SIG-M5 treated with dmso at 0.1 percent for 504 hours (cell line): ENCODE data around the gene NR1I3.
"Not testable (repeated sequence)": the region's sequence is repeated elsewhere in the genome, so short reads cannot be mapped to it uniquely, and the experiment has no call there.

ENCODE experiments used
- DNase-seq: peaks from one replicate; lab custom pipeline; 2025; ENCODE audit not compliant: unreplicated experiment; lab: John Stamatoyannopoulos, UW

NR1I3 gene, protein sequence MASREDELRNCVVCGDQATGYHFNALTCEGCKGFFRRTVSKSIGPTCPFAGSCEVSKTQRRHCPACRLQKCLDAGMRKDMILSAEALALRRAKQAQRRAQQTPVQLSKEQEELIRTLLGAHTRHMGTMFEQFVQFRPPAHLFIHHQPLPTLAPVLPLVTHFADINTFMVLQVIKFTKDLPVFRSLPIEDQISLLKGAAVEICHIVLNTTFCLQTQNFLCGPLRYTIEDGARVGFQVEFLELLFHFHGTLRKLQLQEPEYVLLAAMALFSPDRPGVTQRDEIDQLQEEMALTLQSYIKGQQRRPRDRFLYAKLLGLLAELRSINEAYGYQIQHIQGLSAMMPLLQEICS

DNA sequence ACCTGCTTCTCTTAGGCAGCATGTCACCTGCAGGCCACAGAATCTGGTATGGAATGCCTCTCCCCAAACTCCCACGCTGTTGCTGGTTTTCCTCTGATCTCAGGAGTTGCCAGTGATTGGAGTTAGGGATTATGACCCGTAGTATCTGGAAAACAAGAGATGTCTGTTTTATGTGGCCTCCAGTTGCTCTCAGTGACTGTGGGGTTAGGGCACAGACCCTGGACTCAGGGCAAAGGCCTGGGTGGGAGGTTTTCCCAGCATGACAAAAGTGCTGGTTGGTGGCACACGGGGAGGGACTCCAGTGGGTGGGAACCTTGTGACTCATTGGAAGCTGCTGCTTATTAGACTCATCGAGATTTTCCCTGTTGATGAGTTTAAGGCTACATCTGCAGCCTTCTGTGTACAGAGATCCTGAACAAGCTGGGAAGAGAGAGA is at the start of gene NR1I3:
Gene NR1I3 (minus strand): TSS at position 165 of the 435 bp plus-strand sequence. CDS start 1,638 bp downstream, outside the sequence.
- DNase-seq = no peak

DNA sequence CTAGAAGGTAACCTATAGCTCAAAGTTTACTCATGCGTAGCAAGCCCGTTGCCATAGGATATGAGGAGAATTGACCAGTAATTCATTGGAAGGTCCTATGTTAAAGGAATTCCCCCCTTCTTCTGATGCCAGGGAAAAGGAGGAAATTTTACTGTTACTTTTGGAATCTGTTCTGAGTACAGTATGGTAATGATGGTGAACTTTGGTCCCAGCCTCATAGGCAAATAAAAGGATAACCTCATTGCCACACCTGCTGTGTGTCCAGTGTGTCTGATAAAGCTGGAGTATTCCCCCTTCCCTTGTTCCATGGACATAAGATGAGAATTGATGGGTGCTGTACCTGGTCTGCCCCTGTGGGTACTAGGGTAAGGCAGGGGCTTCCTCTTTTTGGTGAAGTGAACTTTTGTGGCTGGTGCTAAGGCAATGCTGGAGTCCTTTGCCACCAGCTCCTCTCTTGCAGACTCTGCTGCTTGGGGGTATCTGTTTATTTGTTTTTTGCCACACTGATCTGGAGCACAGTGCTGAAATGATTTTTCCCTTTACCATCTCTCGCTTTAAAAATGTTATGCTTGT is 49.6 kb upstream of the NR1I3 start:
- DNase-seq = no peak

DNA sequence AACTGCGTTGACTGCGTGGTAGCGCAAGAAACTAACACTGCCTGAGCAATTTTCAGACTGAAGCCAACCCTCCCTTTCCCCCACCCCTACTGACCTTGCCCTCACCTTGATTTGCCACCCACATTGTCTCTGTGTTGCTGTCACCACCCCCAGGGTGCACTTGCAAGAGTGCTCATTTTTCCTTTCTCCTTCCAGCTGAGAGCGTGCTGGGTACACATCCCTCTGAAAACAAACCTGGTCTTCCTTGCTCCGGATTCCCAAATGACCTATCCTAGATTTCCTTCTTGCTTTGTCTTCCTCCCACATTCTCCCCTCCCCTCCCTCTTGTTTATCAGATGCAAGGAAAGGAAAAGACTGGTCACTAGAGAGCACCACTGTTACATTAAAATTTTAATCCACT is 47.5 kb upstream of the NR1I3 start:
- DNase-seq = no peak

DNA sequence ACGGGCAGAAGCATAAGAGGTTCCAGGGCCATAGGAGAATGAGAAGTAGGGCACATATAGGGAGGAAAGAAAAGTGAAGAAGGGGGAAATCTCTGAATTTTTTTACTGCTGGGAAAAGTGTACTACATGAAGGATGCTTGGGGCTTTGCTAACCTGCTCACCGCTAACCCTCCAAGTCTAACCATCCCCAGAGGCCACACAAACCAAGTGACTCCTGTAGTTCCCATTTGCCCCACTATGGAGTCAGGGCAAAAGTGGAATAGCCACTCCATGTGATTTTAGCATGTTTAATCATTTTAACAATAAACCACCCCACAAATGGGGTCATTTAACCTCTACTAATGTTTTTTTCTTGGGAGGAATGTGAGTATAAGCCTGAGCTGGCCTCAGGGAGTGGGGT is 47.1 kb upstream of the NR1I3 start:
- DNase-seq = no peak

DNA sequence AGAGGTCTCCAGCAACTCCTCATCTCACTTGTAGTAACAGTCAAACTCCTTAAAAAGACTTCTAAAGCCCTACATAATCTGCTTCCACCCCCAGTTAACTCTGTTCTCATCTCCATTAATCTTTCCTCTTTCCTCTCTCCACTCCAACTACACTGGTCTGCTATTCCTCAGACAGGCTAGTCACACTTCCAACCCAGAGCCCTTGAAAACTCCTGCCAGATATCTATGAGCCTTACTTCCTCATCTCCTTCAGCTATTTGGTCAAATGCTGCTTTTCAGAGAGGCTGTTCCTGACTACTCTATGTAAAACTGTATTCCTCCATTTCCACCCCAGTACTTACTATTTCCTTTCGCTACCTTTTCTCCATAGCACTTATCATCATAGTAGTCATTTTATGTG is 45.0 kb upstream of the NR1I3 start:
- DNase-seq = no peak

DNA sequence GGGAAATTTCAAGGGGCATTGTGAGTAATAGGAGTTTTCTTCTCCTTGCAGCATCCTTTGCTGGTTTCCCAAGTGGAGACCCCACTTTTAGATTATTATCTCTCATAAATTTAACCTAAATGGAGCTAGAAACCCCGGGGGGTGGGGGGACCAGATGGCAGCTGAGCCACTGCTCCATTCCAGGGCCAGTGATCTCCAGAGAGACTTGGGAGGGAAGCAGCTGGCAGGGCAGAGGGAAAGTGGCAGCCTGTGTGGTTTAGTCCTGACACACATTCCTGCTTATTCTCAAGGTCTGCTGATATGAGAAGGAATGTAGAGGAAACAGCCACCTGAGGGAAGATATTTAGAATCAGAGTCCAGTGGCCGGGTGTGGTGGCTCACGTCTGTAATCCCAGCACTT is 36.9 kb upstream of the NR1I3 start:
- no peak for DNase-seq

DNA sequence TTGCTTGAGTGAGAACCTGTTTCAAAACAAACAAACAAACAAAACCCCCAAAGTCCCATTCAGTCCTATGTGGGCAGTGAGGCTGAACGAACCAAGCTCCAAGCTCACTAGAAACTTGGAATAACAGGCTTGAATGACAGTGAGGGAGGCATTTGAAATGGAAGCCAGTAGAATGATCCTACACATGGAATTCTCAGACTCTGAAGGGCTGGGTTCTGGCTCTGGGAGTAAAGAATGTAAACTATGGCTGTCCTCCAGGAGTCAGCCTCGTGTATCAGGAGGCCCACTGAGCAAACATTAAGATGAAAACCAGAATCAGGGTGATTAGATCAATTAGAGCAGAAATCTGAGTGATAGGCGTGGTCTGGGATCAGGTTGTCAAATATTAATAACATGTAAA is 35.4 kb upstream of the NR1I3 start:
- DNase-seq = no peak

DNA sequence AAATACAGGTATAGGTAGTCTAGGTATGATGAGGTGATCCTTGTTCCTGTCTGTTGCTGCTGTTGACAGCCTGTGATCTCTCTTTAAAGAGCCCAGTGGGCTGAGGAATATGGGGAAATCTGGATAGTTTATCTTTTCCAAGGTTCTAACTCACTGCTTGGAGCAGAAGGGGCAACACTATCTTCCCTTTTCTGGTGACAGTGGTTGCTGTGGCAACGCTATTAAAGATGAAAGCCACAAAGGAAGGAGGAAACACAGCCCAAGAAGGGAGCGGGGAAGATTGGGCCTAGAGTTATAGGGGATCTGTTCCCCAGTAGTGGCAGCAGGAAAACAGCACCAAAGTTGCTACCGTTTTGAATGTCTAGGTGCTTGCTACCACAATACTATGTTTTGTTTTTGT is 29.3 kb upstream of the NR1I3 start:
- DNase-seq = peak; percentile 79

DNA sequence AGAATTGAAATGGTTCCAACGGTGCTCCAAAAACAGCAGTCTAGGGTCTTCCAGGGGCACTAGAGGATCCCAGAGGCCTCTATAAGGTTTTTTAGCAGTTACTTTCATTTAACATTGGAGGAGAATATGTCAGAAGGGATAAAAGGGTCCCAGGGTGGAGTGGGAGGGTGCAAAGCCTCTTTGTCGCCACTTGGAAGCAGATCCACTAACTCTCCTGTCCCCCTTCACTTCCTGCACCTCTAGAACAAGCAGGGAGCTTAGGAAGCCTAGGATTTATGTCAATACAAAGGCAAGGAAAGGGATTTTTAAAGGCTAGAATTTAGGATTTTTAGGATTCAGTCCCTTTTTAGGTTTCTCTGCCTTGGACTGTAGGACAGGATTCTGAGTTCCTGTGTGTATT is 28.8 kb upstream of the NR1I3 start:
- DNase-seq = no peak

DNA sequence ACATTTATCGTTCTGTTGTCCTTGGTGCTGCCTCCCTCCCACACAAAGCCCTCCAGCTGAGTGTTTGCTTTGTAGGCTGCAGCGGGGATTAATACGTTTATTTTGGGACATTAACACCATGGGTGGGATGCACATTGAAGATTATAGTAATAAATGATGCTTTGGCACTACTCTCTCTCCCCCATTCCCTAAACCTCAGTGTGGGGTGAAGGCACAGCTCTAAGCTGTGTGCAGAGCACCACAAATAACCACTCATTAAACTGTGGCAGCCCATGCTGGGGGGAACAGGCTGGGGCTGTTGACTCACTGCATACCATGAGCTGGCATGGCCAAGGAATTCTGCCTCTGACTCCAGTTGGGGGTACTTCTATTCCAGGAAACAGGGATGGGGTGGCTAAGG is 28.2 kb upstream of the NR1I3 start:
- DNase-seq = no peak

DNA sequence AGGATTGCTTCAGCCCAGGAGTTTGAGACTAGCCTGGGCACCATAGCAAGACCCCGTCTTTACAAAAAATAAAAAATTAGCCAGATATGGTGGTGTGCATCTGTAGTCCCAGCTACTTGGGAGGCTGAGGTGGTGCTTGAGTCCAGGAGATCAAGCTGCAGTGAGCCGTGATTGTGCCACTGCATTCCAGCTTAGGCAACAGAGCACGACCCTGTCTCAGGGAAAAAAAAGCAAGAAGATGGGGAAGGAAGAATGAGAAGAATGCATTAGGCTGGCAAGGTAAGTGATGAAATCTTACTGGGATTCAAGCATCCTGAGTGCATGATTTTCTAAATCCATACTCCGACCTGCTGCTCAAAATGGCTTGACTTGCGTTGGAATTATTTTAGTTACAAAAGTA is 27.3 kb upstream of the NR1I3 start:
- no peak for DNase-seq

DNA sequence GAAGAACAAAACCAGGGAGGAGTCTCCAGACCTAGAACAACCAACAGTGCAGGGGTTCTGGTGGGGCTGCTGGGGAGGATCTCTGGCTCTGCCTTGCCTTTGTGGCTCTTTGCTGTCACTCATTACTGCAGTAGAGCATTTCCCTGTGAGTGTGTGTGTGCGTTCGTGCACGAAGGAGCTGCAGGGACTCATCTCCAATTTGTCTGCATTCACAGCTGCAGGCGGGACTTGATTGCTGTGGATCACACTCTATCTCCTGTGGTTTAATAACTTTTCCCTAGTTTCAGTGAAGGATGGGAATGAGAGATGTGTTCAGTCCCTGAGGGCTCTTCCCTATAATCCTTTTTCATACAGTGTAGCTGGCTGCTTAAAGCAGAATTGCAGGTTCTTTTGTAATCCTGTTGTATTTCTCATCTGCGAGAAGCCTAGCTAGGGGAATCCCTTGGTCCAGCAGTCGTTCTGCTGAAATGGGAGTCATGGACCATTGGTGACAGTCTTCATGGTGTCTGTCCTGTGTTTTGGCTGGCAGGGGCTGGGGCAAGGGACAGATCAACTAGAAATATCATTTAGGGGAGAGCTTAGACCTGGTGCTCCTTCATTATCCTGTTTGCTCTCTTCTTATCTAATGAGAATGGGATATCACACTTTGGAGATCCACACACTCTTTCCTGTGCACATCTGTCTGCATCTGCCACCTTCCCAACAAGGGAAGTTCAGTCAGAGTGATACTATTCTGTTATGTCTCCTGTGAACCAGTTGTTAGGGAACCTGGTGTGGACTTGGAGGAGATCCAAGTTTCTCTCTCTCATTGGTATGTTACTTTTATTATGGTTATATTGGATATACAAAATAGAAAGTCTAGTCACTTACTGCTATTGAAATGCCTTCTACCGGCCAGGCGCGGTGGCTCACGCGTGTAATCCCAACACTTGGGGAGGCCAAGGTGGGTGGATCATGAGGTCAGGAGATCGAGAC is 23.5 kb upstream of the NR1I3 start:
- no peak for DNase-seq

DNA sequence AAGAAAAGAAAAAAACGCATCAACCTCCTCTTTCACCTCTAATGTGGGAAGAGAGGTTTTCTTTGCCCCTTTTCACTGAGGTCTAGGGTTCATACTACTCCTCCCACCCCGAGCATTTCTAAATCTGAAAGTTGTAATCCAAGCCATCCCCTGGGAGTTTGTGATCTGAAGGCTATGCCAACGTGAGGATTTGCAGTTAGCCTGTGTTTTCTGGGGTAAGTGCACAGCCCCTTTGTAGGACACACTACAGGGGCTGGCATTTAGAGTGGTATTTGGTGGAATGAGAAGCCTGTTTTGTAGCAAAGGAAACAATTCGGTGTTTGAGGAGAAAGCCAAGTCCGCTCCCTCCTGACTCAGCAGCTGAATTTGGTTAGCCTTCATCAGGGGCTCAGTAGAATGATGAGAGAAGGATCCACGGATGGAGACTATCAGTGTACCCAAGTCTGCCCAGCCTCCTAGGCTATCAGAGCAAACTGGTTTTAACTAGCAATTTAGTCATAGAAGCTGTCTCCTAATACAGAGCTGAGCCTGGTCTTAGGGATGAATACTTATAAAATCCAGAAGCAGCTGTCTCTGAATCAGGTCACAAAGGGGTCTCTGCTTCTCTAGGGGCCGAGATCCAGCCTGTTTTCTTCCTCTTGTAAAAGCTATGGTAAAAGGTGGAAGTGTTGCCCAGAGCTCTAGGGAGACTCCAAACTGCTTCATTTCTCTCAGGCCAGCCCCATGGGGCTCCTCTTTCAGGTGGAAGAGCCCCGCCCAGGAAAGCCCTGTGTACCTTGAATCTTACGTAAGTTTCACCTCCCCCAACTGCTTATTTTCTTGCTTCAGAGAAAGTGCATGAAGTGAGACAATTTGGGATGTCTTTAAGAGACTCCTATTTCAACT is 22.6 kb upstream of the NR1I3 start:
- no peak for DNase-seq

DNA sequence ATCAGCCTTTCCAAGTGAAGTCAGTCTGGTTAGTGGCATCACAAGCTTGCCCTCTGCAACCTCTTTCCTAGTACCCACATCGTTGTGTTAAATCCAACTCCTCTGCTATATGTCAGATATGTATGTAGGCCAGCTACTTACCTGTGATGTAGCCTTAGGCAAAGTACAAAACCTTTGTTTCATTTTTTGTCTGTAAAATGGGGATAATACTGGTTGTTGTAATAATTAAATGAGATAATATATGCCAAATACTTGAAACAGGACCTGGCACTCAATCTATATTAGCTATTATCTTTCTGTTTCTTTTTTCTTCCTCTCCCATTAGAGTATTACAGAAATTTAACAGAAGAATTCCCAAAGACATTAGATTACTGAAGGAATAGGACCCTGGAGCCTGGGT is 21.8 kb upstream of the NR1I3 start:
- DNase-seq = no peak

DNA sequence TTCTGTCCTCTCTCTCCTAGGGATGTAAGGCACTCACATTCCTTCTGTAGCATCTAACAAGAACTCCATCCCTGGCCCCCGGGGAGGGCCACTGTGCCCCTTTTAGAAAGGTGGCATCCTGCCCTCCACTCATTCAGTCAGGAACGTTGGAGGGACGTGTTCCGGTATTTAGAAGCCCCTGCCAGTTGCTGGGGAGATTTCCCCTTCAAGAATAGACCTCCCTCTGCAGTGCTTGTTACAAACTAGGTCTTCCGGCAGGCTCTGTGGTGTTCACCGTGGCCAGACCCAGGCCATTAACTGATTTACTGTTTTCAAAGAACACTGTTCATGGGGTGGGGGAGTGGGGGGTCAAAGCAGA is 21.3 kb upstream of the NR1I3 start:
- no peak for DNase-seq

DNA sequence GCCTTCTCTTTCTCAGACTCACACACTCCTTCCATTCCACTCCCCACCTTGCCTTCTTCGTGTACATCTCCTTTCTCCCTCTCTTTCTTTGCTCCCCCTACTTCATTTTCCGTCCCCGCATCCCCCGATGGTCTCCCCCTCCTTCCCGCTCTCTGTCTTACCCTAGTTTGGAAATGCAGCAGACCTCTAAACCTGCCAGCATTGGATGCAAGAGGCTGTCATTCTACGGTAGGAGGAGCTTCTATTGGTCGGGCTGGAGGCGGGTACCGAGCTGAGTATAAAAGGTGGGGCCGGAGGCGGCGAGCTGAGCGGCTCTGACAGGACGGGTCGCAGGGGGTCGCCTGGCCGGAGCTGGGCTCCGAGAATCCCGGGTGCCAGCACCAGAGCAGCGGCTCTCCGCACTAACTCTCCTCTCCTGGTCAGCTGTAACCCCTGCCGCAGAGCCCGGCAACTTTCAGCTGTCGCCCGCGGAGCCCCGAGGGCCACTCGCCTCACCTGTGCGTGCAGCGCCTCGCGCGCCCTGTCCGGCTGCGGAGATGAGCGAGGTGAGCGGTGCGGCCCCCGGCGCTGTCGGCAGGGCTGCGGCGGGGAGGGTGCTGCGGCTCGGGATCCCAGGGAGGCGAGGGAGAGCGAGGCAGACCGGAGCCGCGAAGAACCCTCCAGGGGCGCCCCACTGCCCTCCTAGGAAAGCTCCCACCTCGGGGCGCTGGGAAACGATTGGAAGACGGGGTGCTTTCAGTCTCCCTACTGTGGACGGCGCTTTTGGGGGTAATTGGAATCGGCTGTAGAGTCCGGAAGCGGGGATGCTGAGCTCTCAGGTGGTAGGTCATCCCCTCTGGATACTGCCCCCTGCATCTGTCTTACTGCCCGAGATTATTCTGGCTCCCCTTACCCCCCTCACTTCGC is 20.7 kb upstream of the NR1I3 start, which contains the start of gene PCP4L1:
Gene PCP4L1 (plus strand): TSS at position 307 of the 906 bp plus-strand sequence. CDS start 230 bp downstream, at position 537.
- peak; percentile 33 for DNase-seq

DNA sequence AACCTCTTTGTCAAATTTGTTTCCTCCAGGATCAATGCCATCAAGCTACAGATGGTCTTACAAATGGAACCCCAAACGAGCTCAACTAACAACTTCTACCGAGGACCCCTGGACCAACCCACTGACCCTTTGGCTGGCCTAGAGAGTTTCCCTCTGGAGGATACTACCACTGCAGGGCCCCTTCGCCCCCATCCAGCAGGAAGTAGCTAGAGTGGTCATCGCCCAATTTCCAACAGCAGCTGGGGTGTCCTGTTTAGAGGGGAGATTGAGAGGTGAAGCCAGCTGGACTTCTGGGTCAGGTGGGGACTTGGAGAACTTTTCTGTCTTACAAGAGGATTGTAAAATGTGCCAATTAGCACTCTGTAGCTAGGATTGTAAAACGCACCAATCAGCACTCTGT is 19.1 kb upstream of the NR1I3 start:
- DNase-seq = not testable (repeated sequence)

DNA sequence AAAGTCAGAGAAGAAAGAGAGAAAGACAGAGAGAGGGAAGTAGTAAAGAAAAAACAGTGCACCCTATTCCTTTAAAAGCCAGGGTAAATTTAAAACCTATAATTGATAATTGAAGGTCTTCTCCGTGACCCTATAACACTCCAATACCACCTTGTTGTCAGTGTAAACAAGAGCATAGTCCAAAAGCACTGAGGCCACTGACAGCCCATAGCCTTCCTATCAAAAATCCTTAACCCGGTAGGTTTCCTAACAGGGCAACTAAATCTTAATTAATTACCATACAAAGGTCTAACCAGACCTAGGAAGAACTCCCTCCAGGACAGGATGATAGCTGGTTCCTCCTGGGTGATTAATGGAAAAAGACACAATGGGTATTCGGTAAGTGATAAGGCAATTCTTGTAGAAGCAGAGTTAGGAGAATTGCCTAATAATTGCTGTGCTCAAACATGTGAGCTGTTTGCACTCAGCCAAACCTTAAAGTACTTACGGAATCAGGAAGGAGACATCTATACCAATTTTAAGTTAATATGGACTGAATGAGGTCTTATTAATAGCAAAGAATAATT is 18.0 kb upstream of the NR1I3 start:
- not testable (repeated sequence) for DNase-seq

DNA sequence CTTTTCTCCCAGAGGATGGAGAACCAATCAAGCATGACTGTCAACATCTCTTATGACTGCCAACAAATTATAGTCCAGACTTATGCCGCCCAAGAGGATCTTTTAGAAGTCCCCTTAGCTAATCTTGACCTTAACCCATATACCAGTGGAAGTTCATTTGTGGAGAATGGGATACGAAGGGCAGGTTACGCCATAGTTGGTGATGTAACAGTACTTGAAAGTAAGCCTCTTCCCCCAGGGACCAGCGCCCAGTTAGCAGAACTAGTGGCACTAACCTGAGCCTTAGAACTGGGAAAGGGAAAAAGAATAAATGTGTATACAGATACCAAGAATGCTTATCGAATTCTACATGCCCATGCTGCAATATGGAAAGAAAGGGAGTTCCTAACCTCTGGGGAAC is 17.3 kb upstream of the NR1I3 start:
- peak; percentile 15 for DNase-seq
